ENCODE data around the gene NOP53.
"Not testable (repeated sequence)": the region's sequence is repeated elsewhere in the genome, so short reads cannot be mapped to it uniquely, and the experiment has no call there.

The NOP53 gene

DNA sequence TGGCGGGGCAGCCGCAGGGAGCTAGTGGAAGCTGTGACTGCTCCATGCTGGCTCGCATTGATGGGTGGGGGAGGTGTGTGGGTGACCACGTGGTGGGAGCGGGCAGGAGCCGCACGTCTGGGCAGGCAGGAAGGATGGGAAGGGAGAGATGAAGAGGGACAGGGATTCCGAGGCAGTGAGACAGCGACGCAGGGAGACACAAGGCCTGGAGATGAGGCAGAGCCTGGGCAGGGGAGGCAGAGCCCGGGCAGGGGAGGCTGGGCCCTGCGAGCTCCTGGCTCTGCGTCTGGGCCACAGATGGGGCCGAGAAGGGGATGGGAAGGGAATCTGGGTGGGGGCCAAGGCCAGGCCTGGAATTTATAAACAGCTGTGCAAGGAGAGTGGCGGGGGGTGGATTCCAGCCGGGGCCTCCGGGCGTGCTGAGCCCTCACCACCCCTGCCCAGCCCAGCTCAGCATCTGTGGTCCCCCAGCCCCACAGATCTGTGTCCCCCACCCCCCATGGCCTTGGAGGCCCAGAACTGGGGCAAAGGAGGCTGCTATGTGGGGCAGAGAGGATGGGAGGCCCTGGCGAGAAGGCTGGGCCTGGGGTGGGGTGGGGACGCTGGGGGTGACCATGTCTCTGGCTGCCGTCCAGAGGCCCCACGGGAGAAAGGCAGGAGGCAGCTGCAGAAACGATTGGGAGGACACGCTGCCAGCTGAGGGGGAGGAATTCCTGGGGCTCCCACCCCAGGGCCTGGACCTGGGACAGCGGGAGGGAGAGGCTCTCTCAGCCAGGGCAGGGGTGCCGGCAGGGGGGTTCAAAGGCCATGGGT, 26.1 kb upstream of the NOP53 start:
- no peak for DNase-seq

DNA sequence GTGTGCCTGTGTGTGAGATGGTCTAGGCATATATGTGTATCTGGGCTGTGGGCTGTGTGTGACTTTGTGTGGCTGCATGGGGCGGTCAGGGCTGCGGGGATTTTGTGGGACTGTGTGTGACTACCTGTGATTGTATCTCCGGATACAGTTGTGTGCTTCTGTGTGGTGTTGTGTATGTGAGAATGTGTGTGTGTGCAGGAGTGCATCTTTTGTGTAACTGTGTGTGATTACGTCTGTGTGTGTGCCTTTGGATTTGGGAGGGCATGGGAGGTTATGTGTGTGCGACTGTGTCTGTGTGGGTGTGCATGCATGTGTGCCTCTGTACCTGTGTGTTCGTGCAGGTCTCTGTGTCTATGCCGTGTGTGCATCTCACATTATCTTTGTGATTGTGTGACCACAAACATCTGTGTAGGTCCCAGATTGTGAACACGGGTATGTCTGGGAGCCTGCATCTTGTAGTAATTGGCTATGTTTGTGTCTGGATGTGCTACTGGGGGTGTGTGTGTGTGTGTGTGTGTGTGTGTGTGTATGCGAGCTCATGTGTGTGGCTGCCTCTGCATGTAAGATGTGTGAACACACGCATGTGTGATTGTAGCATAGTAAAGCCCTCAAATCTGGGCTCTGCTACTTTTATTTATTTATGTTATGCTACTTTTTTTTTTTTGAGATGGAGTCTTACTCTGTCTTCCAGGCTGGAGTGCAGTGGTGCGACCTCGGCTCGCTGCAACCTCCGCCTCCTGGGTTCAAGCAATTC, 24.5 kb upstream of the NOP53 start:
- DNase-seq: no peak

DNA sequence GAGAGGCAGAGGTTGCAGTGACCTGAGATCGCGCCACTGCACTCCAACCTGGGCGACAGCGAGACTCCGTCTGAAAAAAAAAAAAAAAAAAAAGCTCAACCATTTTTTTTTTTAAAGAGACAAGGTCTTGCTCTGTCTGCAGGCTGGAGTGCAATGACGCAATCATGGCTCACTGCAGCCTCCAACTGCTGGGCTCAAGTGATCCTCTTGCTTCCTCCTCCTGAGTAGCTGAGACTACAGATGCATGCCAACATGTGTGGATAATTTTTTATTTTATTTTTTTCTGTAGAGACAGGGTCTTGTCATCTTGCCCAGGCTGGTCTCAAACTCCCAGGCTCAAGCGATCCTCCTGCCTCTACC, 21.8 kb upstream of the NOP53 start:
- no peak for DNase-seq

DNA sequence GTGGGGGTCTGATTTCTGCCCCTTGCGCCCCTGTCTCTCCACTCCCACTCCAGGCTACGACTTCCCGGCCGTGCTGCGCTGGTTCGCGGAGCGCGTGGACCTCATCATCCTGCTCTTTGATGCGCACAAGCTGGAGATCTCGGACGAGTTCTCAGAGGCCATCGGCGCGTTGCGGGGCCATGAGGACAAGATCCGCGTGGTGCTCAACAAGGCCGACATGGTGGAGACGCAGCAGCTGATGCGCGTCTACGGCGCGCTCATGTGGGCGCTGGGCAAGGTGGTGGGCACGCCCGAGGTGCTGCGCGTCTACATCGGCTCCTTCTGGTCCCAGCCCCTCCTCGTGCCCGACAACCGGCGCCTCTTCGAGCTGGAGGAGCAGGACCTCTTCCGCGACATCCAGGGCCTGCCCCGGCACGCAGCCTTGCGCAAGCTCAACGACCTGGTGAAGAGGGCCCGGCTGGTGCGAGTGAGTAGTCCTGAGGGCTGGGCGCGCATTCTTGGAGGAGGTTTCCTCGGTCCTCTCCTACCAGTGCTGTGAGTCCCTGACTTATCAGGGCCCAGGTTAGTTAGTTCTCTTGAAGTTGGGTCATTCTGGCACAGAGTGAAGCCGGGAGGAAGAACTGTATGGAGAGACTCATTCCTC, 19.5 kb upstream of the NOP53 start:
- DNase-seq: no peak

DNA sequence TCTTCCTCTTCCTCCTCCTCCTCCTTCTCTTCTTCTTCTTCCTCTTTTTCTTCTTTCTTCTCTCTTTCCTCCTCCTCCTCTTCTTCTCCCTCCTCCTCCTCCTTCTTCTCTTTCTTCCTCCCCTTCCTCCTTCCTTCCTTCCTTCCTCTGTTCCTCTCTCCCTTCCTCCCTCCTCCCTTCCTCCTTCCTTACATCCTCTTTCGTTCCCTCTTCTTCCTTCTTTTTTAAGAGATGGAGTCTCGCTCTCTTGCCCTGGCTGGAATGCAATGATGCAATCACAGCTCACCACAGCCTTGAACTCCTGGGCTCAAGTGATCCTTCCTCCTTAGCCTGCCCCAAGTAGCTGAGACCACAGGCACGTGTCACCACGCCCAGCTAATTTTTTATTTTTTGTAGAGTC, 18.9 kb upstream of the NOP53 start:
- DNase-seq: no peak

DNA sequence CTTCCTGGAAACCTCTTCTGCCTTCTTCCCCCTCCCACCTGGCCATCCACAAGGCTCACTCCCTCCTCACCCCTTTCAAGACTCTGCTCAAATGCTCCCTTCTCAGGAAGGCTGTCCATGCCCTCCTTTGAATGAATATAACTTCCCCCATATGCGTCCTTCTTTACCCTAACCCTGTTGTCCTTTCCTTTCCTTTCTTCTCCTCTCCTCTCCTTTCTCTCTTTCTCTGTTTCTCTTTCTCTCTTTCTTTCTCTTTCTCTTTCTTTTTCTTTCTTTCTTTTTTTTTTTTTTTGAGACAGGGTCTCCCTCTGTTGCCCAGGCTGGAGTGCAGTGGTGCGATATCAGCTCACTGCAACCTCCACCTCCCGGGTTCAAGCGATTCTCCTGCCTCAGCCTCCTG, 17.1 kb upstream of the NOP53 start:
- DNase-seq: not testable (repeated sequence)

DNA sequence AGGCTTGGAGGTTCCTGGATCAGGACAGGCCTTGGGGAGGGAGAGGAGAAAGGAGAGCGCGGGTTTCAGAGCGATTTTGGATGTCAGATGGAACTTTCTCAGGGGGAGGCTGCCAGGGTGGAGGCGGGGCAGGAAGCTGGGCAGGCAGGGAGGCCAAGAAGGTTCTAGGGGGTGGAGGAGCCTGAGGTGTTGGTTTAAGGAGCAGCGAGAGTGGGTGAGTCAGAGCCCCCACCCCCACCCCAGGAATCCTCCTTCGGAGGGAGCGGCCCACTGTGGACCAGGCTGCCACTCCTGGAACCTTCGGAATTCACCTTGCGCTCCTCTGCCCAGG, 15.9 kb upstream of the NOP53 start:
- DNase-seq: no peak

DNA sequence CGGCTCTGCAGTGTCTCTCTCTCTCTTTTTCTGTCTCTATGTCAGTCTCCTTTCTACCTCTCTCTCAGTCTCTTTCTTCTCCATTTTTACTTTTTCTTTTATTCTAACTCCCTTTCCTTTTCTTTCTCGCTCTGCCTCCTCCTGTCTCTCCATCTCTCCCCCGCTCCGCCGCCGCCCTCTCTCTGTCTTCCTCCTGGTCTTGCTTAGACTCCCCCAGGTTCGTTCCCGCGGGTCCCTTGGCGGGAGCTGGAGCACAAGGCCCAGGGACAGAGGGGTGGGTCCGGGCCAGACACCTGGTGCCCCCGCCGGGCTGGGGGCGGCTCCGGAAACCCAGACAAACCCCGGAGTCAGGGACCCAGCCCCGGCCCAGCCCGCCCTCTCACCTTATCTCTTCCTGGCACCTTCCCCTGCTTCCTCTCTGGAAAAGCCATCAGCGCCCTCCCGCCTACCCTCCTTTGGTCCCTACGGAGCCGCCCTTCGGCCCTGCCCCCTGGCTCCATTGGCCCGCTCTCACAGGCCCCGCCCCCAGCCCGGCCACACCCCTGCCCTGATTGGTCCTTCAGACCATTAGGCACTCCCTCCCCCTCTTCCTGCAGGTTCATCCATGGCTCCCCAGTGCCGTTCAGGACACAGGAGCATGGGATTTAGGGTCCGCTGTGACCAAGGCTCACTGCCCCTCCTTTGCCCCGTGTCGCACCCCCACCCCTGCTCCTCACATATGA, 15.4 kb upstream of the NOP53 start:
- no peak for DNase-seq

DNA sequence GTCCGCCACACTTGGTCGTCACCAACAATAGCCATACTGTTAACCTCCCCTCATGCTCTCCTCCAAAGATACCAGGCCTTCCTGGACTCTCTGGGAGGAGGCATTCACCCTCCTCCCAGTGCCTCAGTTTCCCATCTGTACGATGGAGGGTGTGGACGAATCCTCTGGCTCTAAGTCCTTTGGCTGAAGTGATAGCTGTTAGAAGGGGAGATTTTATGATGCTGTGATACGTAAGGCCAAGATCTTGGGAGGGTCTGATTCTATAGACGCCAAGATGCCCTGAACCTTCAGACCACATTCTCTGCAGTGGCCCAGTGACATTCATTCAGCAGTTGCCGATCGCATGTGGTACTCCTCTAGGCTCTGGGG, 14.8 kb upstream of the NOP53 start:
- DNase-seq: no peak

DNA sequence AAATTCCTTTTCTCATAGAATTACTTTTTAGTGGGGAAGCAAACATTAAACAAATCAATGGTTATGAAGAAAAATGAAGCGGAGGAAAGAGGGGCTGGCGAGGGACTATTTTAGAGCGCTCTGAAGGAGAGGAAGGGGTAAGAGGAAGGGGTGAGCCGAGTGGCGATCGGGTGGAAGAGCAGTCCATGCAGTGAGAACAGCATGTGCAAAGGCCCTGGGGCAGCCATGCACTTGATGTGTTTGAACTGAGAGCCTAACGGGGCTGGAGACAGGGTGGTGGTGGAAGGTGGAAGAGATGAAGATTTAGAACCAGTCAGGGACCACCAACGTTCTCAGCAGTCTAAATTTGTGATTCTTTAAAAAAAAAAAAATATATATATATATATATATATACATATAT, 14.4 kb upstream of the NOP53 start:
- DNase-seq: no peak

DNA sequence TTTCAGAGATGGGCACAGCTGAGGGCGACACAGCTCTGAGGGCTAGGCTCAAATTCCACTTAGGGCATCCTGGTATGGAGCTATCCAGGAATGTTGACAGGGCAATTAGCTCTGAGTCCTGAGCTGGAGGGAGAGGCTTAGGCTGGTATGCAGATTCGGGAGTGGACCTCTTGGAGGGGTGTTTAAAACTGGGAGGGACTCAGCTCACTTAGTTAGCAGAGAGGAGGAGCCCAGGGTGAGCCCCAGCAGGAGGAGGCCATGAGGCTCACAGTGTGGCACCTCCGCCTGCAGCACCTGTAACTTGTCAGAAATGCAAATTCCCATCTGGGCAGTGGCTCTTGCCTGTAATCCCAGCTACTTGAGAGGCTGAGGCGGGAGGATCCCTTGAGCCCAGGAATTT, 10.2 kb upstream of the NOP53 start:
- no peak for DNase-seq

DNA sequence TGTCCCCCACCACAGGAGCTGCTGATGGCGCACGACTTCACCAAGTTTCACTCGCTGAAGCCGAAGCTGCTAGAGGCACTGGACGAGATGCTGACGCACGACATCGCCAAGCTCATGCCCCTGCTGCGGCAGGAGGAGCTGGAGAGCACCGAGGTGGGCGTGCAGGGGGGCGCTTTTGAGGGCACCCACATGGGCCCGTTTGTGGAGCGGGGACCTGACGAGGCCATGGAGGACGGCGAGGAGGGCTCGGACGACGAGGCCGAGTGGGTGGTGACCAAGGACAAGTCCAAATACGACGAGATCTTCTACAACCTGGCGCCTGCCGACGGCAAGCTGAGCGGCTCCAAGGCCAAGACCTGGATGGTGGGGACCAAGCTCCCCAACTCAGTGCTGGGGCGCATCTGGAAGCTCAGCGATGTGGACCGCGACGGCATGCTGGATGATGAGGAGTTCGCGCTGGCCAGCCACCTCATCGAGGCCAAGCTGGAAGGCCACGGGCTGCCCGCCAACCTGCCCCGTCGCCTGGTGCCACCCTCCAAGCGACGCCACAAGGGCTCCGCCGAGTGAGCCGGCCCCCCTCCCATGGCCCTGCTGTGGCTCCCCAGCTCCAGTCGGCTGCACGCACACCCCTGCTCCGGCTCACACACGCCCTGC, 4.4 kb upstream of the NOP53 start:
- DNase-seq: no peak

DNA sequence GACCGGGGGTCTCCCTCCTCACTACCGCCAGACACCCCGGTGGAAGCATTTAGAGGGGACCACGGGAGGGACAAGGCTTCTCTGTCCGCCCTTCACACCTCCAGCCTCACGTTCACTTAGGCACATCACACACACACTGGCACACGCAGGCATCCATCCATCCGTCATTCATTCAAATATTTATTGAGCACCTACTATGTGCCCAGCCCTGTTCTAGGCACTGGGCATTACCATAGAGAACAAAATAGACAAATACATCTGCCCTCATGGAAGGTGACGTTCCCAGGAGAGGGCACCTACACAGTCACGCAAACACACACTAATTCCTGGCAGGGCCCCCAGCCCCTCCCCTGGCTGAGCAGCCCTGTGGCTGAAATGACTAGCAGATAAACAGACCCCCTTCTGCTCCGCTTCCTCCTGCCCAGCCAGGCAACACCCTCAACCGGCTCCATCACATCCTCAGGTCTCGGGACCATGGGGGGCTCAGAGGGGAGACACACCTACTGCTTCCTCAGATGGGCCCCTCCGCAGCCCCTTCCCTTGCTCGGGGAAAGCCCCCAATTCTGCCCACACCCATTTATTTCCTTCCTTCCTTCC, 3.7 kb upstream of the NOP53 start:
- DNase-seq: no peak

DNA sequence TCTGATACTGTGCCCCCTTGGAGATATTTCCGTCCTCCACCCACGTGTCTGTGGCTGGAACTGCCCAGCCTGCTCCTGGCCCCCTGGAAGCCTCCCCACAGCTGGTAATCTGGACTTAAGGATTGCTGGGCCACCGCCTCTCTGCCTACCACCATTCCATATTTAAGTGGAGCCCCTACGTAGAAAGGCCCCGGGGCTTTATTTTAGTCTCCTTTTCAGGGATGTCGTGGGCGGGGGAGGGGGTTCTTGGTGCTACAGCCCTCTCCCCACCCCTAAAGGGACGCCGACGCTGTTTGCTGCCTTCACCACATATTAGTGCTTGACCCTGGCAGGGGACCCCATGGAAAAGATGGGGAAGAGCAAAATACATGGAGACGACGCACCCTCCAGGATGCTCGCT, 2.7 kb upstream of the NOP53 start:
- no peak for DNase-seq

DNA sequence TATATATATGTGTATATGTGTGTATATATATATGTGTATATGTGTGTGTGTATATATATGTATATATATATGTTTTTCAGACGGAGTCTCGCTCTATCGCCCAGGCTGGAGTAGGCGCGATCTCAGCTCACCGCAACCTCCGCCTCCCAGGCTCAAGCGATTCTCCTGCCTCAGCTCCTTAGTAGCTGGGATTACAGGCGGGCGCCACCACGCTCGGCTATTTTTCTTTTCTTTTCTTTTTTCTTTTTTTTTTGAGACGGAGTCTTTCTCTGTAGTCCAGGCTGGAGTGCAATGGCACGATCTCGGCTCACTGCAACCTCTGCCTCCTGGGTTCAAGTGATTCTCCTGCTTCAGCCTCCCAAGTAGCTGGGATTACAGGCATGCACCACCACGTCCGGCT, 783 bp downstream of the NOP53 start:
- DNase-seq: not testable (repeated sequence)

DNA sequence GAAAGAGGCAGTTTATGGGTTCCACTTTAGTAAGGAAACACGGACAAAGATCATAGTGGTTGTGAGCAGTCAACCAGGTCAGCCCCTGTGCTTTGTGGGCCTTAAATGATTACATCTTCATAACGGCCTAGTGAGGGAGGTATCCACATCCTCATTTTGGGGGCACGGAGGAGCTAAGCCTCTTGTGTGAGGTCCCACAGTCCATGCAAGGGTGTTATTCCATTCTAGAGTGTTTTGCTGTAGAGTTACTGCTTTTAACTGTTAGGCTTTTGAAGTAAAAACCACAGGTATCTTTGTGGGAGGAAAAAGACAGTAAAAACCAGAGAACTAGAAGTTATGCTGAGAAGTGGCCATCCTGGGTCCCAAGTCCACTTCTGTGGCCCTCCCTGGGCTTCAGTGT, 4.0 kb downstream of the NOP53 start:
- DNase-seq: no peak

DNA sequence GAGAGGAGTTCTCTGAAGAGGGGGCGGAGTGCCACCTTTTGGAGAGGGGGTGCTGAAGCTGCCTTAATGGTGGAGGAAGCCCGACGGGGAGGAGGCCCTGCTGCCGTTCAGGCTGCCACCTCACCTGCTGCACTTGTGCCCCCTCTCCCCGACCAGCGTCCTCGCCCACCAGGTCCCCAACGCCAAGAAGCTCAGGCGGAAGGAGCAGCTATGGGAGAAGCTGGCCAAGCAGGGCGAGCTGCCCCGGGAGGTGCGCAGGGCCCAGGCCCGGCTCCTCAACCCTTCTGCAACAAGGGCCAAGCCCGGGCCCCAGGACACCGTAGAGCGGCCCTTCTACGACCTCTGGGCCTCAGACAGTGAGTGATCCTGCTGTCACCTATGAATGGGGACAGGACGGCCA, 5.4 kb downstream of the NOP53 start:
- no peak for DNase-seq

DNA sequence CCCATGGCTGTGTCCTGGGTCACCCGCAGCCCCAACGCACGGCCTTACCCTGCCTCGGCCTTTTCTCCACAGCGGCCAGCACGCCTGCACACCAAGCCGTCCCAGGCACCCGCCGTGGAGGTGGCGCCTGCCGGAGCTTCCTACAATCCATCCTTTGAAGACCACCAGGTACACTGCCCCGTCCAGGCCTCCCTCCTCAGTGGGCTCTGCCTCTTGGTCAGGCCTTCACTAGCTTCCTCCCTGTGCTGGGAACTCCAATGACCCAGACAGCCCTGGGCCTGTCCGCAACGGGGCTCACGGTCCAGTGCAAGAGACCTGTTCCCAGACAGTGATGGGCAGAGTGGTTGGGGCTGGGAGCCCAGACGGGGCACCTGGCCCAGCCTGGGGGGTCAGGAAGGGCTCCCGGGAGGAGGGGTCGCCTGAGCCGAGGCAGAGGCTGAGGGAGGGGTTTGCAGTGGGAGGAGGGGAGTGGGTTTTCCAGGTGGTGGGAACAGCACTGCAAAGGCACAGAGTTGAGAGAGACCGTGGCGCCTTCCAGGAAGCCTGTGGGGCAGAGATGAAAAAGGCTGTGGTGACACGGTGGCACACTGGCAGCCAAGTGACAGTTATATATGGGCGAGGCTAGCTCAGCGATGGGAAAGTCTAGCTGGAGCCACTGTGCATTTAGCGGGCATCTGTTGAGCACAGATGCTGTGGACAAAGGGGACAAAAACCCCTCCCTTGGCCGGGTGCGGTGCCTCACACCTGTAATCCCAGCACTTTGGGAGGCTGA, 7.3 kb downstream of the NOP53 start:
- no peak for DNase-seq

DNA sequence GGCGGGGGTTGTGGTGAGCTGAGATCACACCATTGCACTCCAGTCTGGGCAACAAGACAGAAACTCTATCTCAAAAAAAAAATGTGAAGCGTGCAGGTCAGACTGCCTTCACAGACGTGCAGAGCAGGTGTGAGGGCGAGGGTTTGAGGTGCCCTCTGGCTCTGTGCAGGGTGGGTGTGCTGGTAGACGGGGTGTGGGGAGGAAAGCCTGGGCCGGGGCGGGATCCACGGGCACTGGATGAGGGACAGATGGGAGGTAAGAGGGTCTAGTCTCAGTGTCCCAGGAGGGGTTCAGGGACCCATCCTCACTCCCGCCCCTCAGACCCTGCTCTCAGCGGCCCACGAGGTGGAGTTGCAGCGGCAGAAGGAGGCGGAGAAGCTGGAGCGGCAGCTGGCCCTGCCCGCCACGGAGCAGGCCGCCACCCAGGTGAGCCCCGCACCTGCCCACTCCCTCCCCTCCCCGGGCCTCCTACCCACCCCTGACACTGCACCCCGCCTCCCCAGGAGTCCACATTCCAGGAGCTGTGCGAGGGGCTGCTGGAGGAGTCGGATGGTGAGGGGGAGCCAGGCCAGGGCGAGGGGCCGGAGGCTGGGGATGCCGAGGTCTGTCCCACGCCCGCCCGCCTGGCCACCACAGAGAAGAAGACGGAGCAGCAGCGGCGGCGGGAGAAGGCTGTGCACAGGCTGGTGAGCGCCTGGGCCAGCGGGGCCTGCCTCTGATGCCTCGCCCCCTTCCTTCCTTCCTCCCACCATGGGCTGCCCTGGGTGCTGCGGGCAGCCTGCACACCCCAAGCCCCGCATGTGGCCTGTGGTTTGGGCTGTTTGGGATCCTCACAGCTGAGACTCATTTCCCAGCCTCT, 9.1 kb downstream of the NOP53 start:
- DNase-seq: no peak

DNA sequence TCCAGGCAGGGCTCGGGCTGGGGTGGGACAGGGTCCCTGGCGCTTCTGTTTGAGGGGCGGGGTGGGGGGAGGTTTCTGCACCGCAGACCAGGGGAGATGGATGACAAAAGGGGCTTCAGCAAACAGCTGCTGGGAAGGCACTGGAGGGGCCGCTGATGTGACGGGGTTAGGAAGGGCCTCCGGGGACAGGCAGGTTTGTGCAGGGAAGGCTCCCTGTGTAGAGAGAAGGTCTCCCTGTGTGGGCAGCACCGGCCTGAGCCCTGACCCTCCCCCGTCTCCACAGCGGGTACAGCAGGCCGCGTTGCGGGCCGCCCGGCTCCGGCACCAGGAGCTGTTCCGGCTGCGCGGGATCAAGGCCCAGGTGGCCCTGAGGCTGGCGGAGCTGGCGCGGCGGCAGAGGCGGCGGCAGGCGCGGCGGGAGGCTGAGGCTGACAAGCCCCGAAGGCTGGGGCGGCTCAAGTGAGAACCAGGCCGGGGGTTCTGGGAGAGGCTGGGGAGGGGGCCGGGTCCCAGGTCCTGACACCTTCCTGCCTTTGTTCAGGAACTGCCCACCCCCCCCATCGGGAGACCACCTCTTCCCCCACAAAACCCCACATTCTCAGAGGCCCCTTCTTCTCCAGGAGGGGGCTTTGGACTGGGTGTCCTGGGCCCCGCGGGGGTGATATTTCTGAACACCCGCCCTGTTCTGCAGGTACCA, 9.9 kb downstream of the NOP53 start:
- no peak for DNase-seq
